HG03103 (cell line): ENCODE measurements around the gene POLD1.

ENCODE experiments used
- ATAC-seq: cut with Tn5 transposase; IDR thresholded peaks from one replicate; pipeline ENCODE4 v1.9.1; 2021; ENCODE audit warnings: low read depth; ENCODE audit not compliant: unreplicated experiment

The POLD1 gene

DNA sequence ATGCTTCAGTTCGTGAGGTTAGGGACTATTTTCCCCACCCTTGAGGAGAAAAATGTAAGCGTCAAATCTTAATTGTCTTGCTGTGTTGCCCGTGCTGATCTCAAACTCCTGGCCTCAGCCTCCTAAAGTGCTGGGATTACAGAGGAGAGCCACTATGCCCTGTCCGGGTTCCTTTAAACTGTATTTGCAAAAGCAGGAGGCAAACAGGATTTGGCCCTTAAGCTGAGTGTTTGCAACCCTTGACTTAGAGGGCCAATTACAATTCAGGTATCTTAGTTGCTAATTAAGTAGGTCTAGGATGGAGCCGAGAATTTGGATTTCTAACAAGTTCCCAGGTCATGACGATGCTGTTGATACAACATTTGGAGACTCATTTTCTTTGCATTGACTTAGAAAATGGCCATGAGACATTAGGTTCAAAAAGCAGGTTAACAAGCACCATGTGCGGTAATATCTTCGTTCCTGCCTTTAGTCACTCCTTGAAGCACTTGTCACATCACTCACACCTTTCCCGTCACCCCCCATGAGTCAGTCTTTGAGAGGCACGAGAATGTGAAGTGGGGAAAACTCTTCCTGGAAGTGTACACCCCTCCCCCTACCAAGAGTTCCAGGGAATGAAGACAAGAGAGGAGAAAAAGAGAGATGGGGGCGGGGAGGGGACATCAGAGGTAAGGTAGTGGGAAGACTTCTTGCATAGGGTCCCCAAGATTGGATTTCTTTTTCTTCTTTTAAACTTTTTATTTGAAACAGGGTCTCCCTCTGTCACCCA lies 21.3 kb upstream of the POLD1 start:
- no peak for ATAC-seq

DNA sequence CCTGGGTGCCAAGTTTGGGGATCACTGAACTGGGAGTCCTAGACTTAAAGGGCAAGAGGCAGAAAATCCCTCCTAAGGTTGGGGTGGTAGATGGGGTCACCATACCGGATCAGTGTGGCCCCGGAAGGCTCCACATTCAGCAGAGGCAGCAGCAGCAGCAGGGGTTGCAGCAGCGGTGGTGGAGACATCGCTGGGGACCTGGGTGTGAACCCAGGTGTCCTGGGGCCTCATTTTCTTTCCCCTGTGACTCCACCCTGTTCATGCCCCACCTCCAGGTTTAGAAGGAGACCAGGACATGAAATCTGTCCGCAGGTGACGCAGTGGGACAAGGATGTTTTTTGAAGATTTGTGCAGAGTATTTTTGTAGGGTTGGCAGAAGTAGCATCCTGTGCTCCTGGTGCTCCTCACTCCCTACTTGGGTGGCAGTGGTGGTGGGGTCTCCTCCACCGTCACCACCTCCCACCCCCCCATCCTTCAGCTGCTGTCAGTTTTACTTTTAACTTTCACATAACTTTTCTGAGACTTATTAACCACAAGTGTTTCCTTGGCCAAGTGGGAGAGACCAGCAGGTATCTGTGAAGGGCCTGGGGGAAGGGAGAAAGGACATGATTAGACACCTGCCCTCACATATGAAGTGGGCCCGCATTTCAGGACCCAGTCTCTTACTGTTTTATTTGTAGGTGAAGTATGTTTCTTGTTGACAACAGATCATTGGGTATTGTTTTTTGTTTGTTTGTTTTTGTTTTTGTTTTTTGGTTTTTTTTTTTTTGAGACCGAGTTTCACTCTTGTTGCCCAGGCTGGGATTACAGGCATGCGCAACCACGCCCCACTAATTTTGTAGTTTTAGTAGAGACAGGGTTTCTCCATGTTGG lies 18.5 kb upstream of the POLD1 start, which contains the start of gene NAPSA:
NAPSA (minus strand) TSS at position 206 of the 873 bp plus-strand sequence; CDS start at position 188, 18 bp downstream.
- no peak for ATAC-seq

DNA sequence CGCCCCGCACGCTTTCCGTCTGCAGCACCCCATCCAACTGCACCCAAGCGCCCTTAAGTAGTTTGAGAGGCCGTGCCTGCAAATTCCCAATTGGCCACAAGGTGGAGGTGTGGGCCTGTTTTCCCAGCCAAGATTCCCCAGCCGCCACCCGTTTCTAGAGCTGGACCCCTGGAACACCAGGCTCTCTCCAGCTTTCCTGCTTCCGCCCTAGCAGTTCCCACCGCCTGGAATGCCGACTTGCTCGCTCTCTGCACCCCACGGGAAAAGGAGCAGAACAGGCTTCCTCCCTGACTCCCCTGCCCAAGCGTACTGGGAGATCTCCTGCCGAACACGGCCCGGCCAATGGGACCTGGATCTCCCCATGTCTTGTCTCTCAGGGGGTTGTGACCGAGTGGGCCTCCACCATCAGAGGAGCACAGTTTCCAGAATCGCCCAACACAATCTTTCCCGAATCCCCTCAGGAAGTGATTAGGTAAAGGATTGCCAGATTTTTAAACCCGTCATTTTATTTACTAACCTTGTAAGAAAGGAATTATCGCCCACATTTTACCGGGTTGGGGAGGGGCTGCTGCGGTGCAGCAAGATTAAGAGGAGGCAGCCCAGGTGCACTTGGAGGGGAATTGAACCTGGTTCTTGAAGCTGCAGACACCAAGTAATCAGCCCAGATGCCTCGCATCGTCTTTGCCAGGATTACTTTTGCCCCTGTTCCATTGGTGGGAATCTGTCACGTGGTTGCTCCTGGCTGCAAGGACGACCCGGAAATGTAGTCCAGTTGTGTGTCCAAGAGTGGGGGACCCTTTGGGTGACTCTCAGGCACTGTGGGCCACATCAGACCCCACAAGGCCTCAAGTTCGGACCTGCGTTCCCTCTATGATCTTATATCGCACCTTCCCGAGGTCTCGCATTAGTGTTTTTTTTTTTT lies 15.2 kb upstream of the POLD1 start:
- no peak for ATAC-seq

GRCh38 chr19:50371914-50372475 lies 12.2 kb upstream of the POLD1 start:
- ATAC-seq = no peak

DNA sequence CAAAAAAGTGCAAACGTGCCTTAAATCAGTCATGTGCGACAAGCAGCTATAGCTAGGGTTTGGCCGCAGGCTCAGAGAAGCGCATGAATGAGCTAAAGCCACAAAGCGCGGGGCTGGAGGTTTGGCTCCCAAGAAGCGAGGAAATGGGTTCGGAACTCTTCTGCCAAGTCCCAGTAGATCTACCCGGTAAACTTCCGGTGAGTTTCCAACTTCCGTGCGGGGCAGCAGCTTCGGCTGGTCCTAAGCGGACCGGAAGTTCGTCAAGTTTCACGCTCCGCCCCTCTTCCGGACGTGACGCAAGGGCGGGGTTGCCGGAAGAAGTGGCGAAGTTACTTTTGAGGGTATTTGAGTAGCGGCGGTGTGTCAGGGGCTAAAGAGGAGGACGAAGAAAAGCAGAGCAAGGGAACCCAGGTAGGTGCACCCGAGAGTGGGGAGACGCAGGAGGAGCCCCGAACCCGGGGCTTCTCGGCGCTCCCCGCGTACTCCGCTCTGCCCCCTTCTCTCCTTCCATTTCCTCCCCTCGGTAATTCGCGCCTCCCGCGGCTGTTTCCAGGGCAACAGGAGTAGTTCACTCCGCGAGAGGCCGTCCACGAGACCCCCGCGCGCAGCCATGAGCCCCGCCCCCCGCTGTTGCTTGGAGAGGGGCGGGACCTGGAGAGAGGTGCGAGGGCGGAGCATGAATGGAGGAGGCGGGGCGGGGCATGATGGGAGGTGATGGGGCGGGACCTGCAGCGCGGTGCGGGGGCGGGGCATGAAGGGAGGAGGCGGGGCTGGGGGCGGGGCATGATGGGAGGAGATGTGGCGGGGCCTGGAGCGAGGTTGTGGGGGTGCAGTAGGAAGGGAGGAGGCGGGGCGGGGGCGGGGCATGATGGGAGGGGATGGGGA lies 7.7 kb upstream of the POLD1 start, which contains the start of gene NR1H2:
NR1H2 (plus strand) TSS at position 292 of the 885 bp plus-strand sequence. CDS start 1,149 bp downstream, outside the sequence.
- no peak for ATAC-seq

GRCh38 chr19:50377051-50377461 lies 7.1 kb upstream of the POLD1 start:
- ATAC-seq = no peak

DNA sequence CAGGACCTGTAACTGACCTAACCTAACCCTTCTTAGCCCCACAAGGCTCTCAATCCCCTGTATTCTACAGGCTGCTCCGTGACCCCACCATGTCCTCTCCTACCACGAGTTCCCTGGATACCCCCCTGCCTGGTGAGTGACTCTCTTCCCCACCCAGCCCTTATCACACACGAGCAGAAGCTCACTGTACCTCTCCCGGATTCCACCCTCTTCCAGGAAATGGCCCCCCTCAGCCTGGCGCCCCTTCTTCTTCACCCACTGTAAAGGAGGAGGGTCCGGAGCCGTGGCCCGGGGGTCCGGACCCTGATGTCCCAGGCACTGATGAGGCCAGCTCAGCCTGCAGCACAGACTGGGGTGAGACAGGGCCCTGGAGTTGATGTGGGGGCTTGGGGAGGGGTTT lies 6.6 kb upstream of the POLD1 start:
- no peak for ATAC-seq

GRCh38 chr19:50378169-50378862 lies 5.8 kb upstream of the POLD1 start:
- no peak for ATAC-seq

GRCh38 chr19:50378863-50379236 lies 5.3 kb upstream of the POLD1 start:
- no peak for ATAC-seq

- ATAC-seq = no peak
Observed at GRCh38 chr19:50379602-50380001, 4.5 kb upstream of the POLD1 start.

- ATAC-seq = no peak
Observed at GRCh38 chr19:50380137-50380536, 4.0 kb upstream of the POLD1 start.

GRCh38 chr19:50380751-50381151 lies 3.4 kb upstream of the POLD1 start:
- no peak for ATAC-seq

DNA sequence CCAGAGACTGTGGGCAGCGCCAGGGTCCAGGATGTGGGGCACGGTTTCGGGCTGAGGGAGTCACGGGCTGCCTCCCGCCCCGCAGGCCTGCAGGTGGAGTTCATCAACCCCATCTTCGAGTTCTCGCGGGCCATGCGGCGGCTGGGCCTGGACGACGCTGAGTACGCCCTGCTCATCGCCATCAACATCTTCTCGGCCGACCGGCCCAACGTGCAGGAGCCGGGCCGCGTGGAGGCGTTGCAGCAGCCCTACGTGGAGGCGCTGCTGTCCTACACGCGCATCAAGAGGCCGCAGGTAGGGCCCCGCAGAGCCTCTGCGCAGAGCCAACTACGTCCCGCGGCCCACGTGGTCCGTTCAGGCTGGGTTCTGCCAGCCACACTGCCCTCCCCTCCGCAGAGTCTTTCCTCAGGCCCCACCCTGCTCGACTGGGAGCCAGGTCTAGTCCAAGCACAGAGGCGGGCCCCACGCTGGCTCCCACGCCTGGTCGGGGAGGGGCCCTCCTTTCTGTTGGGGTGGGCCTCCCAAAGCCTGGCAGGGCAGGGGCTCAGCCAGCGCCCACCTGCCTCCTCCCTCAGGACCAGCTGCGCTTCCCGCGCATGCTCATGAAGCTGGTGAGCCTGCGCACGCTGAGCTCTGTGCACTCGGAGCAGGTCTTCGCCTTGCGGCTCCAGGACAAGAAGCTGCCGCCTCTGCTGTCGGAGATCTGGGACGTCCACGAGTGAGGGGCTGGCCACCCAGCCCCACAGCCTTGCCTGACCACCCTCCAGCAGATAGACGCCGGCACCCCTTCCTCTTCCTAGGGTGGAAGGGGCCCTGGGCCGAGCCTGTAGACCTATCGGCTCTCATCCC lies 2.0 kb upstream of the POLD1 start:
- ATAC-seq = no peak

DNA sequence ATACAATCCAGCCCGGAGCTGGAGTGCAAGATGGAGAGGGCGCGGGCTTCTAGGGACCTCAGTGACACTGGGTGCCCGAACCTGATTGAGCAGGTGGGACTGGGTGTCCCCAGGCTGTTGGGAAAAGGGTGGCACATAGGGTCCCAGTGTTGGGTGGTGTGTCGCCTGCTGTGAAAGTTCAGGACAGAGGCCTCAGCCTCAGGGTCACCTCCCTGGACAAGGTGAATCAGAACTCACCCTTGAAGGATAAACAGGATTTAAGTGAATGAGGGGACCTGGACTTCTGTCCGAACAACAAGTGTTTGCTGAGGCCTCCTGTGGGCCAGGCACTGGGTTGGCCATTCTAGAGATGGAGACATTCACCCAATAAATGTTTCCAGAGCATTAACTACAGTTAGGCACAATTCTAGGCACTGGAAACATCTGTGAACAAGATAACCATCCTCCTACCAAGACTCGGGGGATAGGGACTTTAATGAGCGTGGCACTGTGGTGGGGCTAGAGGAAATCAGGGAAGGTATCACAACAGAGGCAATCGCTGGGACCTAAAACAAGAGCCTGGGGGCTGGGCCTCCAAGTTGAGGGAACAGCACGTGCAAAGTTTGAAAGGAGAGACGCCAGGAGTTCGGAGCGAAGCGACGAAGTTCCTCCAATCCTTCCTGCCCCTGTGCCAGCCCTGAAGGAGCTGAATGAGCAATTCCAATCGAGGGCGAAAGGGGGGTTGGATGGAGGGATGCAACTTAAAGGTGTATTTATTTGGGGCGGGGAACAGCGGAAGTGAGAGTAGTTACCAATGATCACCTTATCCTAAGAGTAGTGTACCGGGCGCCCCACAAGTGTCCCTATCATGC lies 921 bp upstream of the POLD1 start:
- ATAC-seq = peak; percentile 3

GRCh38 chr19:50384685-50385535 lies 763 bp downstream of the POLD1 start:
- ATAC-seq = no peak
